ENCODE results near the gene ANKRD9. TPM values are rescaled to one million over a fixed set of nuclear protein-coding genes. Genes with fewer than 3 reads are reported as not detected.
"Not testable (repeated sequence)": the region's sequence is repeated elsewhere in the genome, so short reads cannot be mapped to it uniquely, and the experiment has no call there.

The ANKRD9 gene
- total and polyA plus RNA-seq, 12 donors = 2.6 to 105 (median 40.2) TPM

DNA sequence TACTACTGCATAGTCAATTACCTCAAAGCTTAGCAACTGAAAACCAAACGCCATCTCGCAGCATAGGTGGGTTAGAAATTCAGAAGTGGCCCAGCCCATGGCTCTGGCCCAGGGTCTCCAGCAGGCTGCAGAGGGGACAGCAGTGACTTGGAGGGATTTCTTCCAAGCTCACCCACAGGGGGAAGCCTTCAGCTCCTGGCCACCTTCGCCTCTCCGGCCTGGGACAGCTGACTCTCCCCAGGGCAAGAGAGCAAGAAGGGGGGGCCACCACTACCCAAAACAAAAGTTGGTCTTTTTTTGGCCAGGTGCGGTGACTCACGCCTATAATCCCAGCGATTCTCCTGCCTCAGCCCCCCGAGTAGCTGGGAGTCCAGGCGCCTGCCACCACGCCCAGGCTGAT lies 32.2 kb upstream of the ANKRD9 start:
- TF ChIP-seq, protein P1, sequence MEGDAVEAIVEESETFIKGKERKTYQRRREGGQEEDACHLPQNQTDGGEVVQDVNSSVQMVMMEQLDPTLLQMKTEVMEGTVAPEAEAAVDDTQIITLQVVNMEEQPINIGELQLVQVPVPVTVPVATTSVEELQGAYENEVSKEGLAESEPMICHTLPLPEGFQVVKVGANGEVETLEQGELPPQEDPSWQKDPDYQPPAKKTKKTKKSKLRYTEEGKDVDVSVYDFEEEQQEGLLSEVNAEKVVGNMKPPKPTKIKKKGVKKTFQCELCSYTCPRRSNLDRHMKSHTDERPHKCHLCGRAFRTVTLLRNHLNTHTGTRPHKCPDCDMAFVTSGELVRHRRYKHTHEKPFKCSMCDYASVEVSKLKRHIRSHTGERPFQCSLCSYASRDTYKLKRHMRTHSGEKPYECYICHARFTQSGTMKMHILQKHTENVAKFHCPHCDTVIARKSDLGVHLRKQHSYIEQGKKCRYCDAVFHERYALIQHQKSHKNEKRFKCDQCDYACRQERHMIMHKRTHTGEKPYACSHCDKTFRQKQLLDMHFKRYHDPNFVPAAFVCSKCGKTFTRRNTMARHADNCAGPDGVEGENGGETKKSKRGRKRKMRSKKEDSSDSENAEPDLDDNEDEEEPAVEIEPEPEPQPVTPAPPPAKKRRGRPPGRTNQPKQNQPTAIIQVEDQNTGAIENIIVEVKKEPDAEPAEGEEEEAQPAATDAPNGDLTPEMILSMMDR (IDR thresholded peaks at IDR 0.05) = no peak
- no peak for TF ChIP-seq POLR2A (IDR thresholded peaks at IDR 0.05)
- 80 to 87% (median 86%) methylated on average over 10 of the region's 10 CpGs for WGBS, 4 donors
- no peak for DNase-seq
- Histone ChIP-seq H3K4me1 (replicated peaks in 1 of 2) (no peaks in the 10 kb centered on the region), H3K27ac (no peak overlapping the region), H3K4me3 (no peak overlapping the region), H3K36me3 (replicated peaks in 1 of 2) (no peaks in the 10 kb centered on the region), H3K27me3 (peaks cover 20% of the 10 kb centered on the region), H3K9me3 (replicated peaks in 1 of 3) (no peaks in the 10 kb centered on the region)
- intact Hi-C loops (cut with DNase I) = no loop called here

DNA sequence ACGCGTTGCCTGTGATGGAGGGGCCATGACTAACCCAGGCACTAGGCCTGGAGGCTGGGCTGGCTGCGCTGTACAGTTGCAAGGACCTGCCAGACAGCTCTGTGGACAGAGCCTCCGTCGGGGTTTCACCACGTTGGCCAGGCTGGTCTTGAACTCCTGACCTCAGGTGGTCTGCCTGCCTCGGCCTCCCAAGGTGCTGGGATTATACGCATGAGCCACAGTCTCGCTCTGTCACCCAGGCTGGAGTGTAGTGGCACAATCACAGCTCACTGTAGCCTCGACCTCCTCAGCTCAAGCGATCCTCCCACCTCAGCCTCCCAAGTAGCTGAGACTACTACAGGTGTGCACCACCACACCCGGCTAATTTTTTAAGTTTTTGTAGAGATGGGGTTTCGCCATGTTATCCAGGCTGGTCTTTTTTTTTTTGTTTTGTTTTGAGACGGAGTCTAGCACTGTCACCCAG lies 31.5 kb upstream of the ANKRD9 start:
- DNase-seq; intact Hi-C loops (cut with DNase I); H3K4me3 ChIP-seq; H3K27ac ChIP-seq; H3K36me3 ChIP-seq (replicated peaks in 1 of 2); H3K9me3 ChIP-seq (replicated peaks in 1 of 3); H3K4me1 ChIP-seq (replicated peaks in 1 of 2): not testable (repeated sequence)
- WGBS, 4 donors = 90 to 100% (median 95%) methylated on average over 6 to 14 of the region's 14 CpGs
- peaks cover 20% of the 10 kb centered on the region for H3K27me3 ChIP-seq

DNA sequence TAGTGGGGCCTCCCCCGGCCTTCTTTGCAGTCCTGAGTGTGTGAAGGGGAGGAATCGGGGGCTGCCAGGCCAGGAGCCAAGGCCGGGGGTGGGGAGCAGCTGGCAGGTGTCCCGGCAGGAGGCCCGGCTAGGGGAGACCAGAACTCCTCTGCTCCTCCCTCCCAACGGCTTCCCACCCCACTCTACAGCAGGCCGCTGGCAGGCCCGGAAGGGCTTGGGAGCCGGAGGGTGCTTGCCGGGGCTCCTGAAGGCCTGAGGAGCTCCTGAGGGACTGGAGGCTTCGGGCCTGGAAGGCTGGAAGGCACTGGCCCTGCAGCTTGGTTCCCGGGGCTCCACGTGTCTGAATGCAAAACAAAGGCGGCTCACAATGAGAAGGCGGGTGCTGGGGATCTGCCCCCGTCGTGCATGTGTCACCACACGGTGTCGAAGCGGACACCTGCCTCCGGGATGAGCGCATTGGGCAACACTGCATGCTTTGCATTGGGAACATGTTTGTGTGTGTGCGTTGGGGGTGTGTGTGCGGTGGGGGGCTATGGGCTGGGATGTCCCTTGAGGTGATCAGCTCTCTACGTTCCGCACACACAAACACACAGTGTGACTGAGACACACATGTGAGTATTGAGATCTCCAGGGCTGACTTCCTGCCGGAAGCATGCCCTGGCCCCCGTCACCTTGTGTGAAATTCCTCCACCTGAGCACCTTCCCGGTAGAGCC lies 30.9 kb upstream of the ANKRD9 start:
- intact Hi-C loops (cut with DNase I) = no loop called here
- 62 to 86% (median 72%) methylated on average over 3 to 29 of the region's 29 CpGs for WGBS, 4 donors
- no peaks in the 10 kb centered on the region for H3K9me3 ChIP-seq (replicated peaks in 1 of 3)
- H3K4me3 ChIP-seq = no peak overlapping the region
- H3K36me3 ChIP-seq (replicated peaks in 1 of 2) = no peaks in the 10 kb centered on the region
- TF ChIP-seq POLR2A (IDR thresholded peaks at IDR 0.05) = no peak
- TF ChIP-seq, protein P1 (IDR thresholded peaks at IDR 0.05) = no peak
- H3K27me3 ChIP-seq = peaks cover 16% of the 10 kb centered on the region
- no peaks in the 10 kb centered on the region for H3K4me1 ChIP-seq (replicated peaks in 1 of 2)
- no peak overlapping the region for H3K27ac ChIP-seq
- no peak for DNase-seq

DNA sequence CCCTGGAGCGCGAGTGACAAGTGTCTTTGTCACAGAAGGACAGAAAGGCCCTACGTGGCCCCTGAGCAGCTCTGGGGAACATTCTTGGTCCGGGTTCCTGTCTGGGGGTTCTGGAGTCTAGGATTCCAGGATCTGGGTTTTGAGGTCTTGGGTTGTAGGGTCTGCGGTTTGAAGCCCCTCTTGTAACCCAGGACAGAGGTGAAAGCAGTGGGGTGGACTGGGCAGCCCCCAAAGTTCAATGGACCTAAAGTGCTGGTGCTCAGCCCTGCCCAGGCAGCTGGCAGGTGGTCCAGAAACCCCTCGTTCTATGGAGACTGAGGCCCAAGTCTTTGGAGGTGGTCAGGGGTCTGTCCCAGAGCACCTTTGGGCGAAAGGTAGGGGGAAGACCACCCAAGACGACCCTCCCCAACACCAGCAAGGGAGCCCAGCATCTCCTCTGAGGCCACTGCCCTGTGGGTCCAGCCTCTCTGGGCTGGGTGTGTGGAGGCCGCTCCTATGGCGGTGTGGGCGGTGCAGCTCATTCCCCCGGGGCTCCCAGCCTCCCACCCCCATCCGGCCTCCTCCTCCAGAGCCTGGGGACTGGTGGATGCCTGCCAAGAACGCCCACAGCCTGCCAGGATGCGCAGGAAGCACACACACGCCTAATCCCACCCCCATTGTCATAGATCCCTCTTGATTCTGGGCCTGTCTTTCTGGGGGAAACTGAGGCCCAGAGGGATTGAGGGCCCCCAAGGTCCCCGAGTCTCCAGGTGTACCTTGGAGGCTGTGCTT lies 30.2 kb upstream of the ANKRD9 start:
- Histone ChIP-seq H3K36me3 (replicated peaks in 1 of 2) (no peaks in the 10 kb centered on the region), H3K27ac (no peak overlapping the region), H3K9me3 (replicated peaks in 1 of 3) (no peaks in the 10 kb centered on the region), H3K27me3 (peaks cover 9% of the 10 kb centered on the region), H3K4me1 (replicated peaks in 1 of 2) (no peaks in the 10 kb centered on the region), H3K4me3 (no peak overlapping the region)
- DNase-seq = peak in 5 of 7 donors; percentile 23 to 59 (median 48)
- TF ChIP-seq POLR2A (IDR thresholded peaks at IDR 0.05) = no peak
- TF ChIP-seq, protein P1 (IDR thresholded peaks at IDR 0.05) = no peak
- WGBS, 4 donors = 53 to 95% (median 62%) methylated on average over 3 to 17 of the region's 17 CpGs
- intact Hi-C loops (cut with DNase I) = no loop called here
